ENCODE measurements around the gene SLBP. TPM values are rescaled to one million over a fixed set of nuclear protein-coding genes. Genes with fewer than 3 reads are reported as not detected.

SLBP gene
- total and polyA plus RNA-seq, 2 donors (not counting 1 experiment from before 2014, with no cell fraction given): 19.4 to 31.8 TPM

- Histone ChIP-seq H3K4me3 (ENCODE audit: control extremely low read depth in 1 of 5, extremely low read depth in 1 of 5, insufficient read depth in 1 of 5, low read depth in 2 of 5, low read length in 4 of 5) (no peak overlapping the region), H3K9me3 (ENCODE audit: control extremely low read depth in 1 of 3, control insufficient read depth in 2 of 3, insufficient read depth in 1 of 3, low read length in 2 of 3) (peaks cover 0 to 30% (median 9%) of the 10 kb centered on the region in 3 donors), H3K4me2 (replicated peaks; ENCODE audit: low read depth, low read length, poor library complexity, severe bottlenecking) (no peak overlapping the region), H3K9ac (ENCODE audit: low read length) (no peak overlapping the region), H3K36me3 (replicated peaks in 1 of 2; ENCODE audit: control extremely low read depth in 1 of 2, control insufficient read depth in 1 of 2, extremely low read depth in 1 of 2, insufficient read depth in 2 of 2, low read length in 1 of 2) (peaks cover 0 to 50% of the 10 kb centered on the region in 2 experiments), H2AFZ (ENCODE audit: insufficient read depth, low read depth, low read length, poor library complexity, severe bottlenecking) (no peak overlapping the region), H4K20me1 (ENCODE audit: control insufficient read depth, insufficient read depth, low read length, poor library complexity, severe bottlenecking) (no peaks in the 10 kb centered on the region), H3K79me2 (ENCODE audit: control insufficient read depth, insufficient read depth, low read length) (no peaks in the 10 kb centered on the region), H3K27ac (ENCODE audit: low read length in 2 of 2) (no peak overlapping the region), H3K27me3 (replicated peaks in 1 of 4; ENCODE audit: control extremely low read depth in 1 of 4, control insufficient read depth in 3 of 4, insufficient read depth in 4 of 4, low read length in 3 of 4) (no peaks in the 10 kb centered on the region), H3K4me1 (ENCODE audit: control insufficient read depth in 2 of 2, insufficient read depth in 2 of 2, low read length in 2 of 2) (peaks cover 0 to under 1% of the 10 kb centered on the region in 2 donors)
- 93% methylated on average over 17 of the region's 17 CpGs for WGBS (ENCODE audit: insufficient coverage)
- Mint-ChIP-seq H3K27me3 (no peaks in the 10 kb centered on the region), H3K9me3 (ENCODE audit: insufficient read depth) (peaks cover 8% of the 10 kb centered on the region), H3K27ac (no peak overlapping the region), H3K4me3 (no peak overlapping the region), H3K4me1 (no peaks in the 10 kb centered on the region)
- ATAC-seq (ENCODE audit: low read depth) (no peak), DNase-seq (no peak)
- intact Hi-C loops (cut with micrococcal nuclease): no loop called here
- TF ChIP-seq EZH2 (IDR thresholded peaks at IDR 0.05; ENCODE audit: borderline replicate concordance, insufficient read depth, low read depth, low read length, poor library complexity, severe bottlenecking) (no peak), CTCF (IDR thresholded peaks at IDR 0.05) (no peak)
- ChIA-PET CTCF (interaction anchor here (1.9 kb wide), 1 partner anchor 48 kb away, joined by 8 read pairs; no protein-coding TSS in a partner anchor), POLR2A (no interaction called here)
Observed at GRCh38 chr4:1741208-1741607, 29.1 kb upstream of the SLBP start.

GRCh38 chr4:1740021-1740545 lies 28.0 kb upstream of the SLBP start:
- Histone ChIP-seq H3K9ac (ENCODE audit: low read length) (no peak overlapping the region), H3K9me3 (ENCODE audit: control extremely low read depth in 1 of 3, control insufficient read depth in 2 of 3, insufficient read depth in 1 of 3, low read length in 2 of 3) (peaks cover 0 to 30% (median 9%) of the 10 kb centered on the region in 3 donors), H3K27me3 (replicated peaks in 1 of 4; ENCODE audit: control extremely low read depth in 1 of 4, control insufficient read depth in 3 of 4, insufficient read depth in 4 of 4, low read length in 3 of 4) (no peaks in the 10 kb centered on the region), H3K79me2 (ENCODE audit: control insufficient read depth, insufficient read depth, low read length) (peaks cover 3% of the 10 kb centered on the region), H3K4me1 (ENCODE audit: control insufficient read depth in 2 of 2, insufficient read depth in 2 of 2, low read length in 2 of 2) (no peaks in the 10 kb centered on the region), H3K36me3 (replicated peaks in 1 of 2; ENCODE audit: control extremely low read depth in 1 of 2, control insufficient read depth in 1 of 2, extremely low read depth in 1 of 2, insufficient read depth in 2 of 2, low read length in 1 of 2) (peaks cover 0 to 52% of the 10 kb centered on the region in 2 experiments), H3K27ac (ENCODE audit: low read length in 2 of 2) (no peak overlapping the region), H3K4me2 (replicated peaks; ENCODE audit: low read depth, low read length, poor library complexity, severe bottlenecking) (no peak overlapping the region), H2AFZ (ENCODE audit: insufficient read depth, low read depth, low read length, poor library complexity, severe bottlenecking) (no peak overlapping the region), H4K20me1 (ENCODE audit: control insufficient read depth, insufficient read depth, low read length, poor library complexity, severe bottlenecking) (no peaks in the 10 kb centered on the region), H3K4me3 (ENCODE audit: control extremely low read depth in 1 of 5, extremely low read depth in 1 of 5, insufficient read depth in 1 of 5, low read depth in 2 of 5, low read length in 4 of 5) (no peak overlapping the region)
- no peak for ATAC-seq (ENCODE audit: low read depth)
- Mint-ChIP-seq H3K4me1 (no peaks in the 10 kb centered on the region), H3K27me3 (no peaks in the 10 kb centered on the region), H3K27ac (no peak overlapping the region), H3K9me3 (ENCODE audit: insufficient read depth) (peaks cover 8% of the 10 kb centered on the region), H3K4me3 (no peak overlapping the region)
- intact Hi-C loops (cut with micrococcal nuclease): no loop called here
- CTCF ChIA-PET: interaction anchor here (0.8 to 1.9 kb wide), 2 partner anchors 47 to 158 kb away, joined by 3 to 8 read pairs; no protein-coding TSS in a partner anchor
- WGBS (ENCODE audit: insufficient coverage): 100% methylated on average over 15 of the region's 22 CpGs
- POLR2A ChIA-PET: no interaction called here
- TF ChIP-seq EZH2 (IDR thresholded peaks at IDR 0.05; ENCODE audit: borderline replicate concordance, insufficient read depth, low read depth, low read length, poor library complexity, severe bottlenecking): no peak
- no peak for TF ChIP-seq CTCF (IDR thresholded peaks at IDR 0.05)
- no peak for DNase-seq

Measured in B cell (primary cell).